GF-D8 (cell line): ENCODE results near the gene FAM111B.
A peak's percentile ranks its signal among the peaks of the same experiment; 100 is the strongest.
"Not testable (repeated sequence)": the region's sequence is repeated elsewhere in the genome, so short reads cannot be mapped to it uniquely, and the experiment has no call there.

Experiments
- DNase-seq: peaks from one replicate; lab custom pipeline; 2025; lab: John Stamatoyannopoulos, UW

FAM111B gene

GRCh38 chr11:59102259-59102765, 4.7 kb upstream of the FAM111B start:
- no peak for DNase-seq

DNA sequence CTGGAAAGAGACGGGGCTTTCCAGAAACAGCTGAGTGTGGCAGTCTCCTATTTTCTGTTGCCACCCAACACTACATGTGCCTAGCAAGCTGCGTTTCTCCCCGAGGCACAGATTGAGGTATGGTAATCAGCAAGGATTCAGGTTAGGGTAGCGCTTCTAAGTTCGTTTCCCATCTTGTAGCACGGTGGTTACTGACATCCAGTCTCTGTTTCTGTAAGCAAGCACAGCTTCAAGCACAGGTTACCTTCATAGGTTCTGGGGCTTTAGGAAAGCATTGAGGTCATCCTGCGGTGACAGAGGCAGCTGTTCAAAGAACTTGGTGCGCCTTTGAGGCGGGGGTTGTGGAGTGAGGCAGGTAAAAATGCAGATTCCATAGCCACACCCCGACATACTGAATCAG, 684 bp downstream of the FAM111B start:
- not testable (repeated sequence) for DNase-seq

DNA sequence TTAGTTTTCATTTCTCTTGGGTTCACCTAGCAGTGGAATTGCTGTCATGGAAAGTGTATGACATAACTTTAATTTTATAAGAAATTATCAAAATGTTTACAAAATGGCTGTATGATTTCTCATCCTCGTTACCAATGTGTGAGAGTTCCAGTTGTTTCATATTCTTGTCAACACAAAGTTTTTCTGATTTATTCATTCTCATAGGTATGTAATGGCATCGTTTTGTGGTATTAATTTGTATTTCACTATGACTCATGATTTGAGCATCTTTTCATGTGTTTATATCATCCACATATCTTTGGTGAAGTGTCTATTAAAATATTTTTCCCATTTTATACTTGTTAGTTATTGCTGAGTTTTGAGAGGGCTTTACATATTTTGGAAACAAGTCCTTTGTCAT, 5.5 kb downstream of the FAM111B start:
- no peak for DNase-seq

DNA sequence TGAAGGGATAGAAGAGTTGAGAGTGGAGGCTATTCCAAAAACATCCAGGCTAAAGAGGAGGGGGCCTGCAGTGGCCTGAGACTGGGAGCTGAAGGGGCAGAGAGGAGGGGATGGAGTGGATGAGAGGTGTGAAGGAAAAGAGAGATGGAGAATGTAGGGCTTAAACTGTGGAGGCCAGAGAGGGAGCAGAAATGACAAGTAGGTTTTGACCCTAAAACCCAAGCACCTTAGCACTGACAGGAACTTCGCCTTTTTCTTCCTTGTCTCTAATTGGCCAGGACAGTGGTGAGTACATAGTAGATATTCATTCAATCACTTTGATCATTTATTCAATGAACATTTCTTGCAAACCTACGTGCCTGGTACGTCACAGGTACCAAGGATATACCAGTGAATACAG, 7.3 kb downstream of the FAM111B start:
- no peak for DNase-seq

- DNase-seq: no peak
These were observed 8.5 kb downstream of the FAM111B start for GRCh38 chr11:59115553-59115952.

- DNase-seq: no peak
These were observed 10.7 kb downstream of the FAM111B start for GRCh38 chr11:59117774-59118173.

DNA sequence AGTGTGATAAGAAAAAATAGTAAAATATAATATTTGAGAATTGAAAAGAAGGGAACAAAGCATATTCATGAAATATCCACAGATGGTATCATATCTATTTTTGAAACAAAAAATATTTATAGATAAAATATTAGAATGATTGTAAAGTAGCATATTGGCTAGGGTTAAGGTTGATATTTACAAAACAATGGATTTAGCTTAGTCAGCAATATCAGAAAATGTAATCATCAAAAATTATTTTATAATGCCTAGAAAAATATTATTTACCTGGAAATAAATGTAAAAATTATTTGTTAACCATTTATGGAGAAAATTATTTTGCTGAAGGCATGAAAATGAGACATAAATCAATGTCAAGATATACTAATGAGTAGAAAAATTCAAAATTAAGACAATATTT, 12.8 kb downstream of the FAM111B start:
- no peak for DNase-seq

GRCh38 chr11:59135648-59136461, 28.8 kb downstream of the FAM111B start:
- peak; percentile 33 for DNase-seq

- not testable (repeated sequence) for DNase-seq
These were observed 29.5 kb downstream of the FAM111B start for GRCh38 chr11:59136551-59136950.

- no peak for DNase-seq
These were observed 30.2 kb downstream of the FAM111B start for GRCh38 chr11:59137190-59137589.

GRCh38 chr11:59138643-59139042, 31.6 kb downstream of the FAM111B start:
- no peak for DNase-seq

GRCh38 chr11:59141191-59141590, 34.2 kb downstream of the FAM111B start:
- DNase-seq: no peak

GRCh38 chr11:59141673-59142460, 34.8 kb downstream of the FAM111B start:
- no peak for DNase-seq

DNA sequence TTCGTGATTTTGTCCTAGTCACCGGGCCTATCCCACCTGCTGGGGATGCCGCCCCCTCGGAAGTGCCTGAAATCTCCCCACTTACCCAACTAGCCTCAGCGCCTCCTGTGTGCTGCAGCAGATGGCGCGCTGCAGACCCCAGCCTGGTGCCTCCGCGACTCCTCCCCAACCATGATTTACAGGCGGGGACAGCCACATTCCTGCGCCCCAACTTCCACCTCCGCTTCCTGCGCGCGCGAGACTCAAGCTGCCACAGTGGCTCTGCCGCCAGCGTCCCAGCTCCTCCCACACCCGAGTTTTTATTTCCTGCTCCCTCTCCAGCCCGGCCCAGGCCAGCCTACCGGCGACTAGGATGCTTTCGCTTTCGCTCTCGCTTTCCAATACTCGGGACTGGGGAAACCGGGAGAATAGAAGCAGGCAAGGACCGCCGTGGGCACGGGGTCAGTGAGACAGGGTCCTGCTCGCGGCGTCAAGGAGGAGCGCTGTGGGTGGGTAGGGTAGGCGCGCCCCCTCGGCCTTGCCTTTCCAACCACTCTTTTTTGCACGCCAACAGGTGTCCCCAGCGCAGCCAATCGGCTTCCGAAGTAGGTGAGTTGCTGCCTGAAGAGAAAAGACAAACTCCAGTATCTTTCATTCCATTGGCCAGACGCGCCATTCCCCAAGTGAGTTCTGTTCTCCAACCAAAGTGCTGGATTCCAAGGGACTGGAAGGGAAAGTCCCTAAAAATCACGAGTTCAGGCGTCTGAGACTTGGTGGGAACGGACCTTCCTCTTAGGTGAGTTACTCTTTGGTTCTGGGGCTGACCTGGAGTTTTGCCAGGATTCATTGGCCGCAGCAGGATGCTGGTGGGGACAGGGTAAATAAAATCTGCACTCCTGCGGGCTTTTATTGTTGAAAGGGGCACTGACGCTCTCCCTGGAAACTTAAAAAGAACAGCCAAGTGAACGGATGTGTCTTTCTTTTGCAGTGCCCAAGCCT, 35.8 kb downstream of the FAM111B start, which contains the start of gene FAM111A:
Gene FAM111A (plus strand): TSS at position 327 of the 978 bp plus-strand sequence. CDS start 6,017 bp downstream, outside the sequence.
- peak; percentile 70 for DNase-seq

DNA sequence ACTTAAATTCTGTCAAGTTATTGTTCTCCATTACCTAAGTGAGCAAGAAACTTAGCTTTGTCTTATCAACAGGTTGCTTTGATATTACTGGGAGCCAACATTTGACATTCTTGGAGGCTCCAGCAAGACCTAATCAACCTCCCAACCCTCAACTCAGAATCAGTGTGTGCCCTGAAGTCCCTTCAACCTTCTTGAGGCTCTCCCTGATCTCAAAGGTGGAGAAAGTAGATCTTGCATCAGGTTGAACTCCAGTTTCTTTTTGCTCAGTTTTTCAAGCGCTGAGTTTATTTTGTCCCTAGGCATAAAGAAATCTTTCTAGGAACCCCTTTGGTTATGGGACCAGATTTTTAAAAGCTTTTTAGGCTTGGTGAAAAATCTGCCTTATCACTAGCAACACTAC, 37.1 kb downstream of the FAM111B start:
- no peak for DNase-seq

DNA sequence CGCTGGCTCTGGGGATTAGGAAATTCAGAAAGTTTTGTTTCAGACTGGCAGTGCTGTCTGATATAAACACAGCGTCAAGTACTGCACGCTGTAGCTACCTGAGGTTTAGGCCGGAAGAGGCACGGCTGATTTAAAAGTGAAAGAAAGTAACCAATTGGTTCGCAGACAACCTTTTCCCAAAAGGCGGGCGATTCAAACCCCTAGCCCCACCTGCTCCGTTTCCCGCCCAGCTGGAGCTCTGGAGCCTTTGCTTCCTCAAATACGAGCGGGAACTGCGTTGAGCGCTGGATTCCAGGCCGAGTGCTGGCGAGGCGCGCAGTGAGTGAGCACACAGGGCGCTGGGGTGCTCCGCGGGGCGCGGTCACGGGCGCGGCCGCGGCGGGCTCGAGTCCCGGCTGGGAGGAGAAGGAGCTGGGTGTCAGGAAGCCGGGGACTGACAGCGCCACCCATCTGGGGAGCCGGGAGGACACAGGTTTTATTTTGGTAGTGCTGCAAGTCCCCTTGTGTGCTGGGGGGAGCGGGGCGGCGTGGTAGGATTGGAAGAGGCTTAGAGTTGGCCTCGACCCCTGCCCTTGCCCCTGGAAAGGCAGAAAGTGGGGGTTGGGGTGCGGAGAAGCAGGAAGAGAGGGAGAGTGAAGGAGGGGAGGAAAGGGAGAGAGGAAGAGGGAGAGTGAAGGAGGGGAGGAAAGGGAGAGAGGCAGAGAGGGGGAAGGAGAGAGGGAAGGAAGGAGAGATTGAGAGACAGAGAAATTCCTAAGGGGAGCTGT, 37.7 kb downstream of the FAM111B start:
- DNase-seq: peak; percentile 85

DNA sequence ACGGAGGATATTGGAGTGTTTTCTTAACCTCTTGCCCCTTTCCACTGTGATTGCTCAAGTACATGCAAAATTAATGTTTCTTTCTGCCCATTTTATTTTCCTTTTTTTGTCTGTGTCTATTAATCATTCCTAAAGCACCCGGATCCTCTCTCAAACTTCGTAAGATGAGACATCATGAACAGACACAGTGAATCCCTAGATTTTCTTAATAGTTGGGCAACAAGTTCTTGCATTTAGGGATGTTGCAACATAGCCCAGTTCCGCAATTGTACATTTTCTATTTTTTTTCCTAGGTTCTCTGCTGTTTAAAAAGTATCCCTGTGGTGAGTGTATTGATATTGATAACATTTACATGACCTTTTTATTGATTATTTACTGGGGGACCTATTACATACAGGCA, 38.5 kb downstream of the FAM111B start:
- peak; percentile 63 for DNase-seq

GRCh38 chr11:59151761-59152160, 44.7 kb downstream of the FAM111B start:
- DNase-seq: no peak

DNA sequence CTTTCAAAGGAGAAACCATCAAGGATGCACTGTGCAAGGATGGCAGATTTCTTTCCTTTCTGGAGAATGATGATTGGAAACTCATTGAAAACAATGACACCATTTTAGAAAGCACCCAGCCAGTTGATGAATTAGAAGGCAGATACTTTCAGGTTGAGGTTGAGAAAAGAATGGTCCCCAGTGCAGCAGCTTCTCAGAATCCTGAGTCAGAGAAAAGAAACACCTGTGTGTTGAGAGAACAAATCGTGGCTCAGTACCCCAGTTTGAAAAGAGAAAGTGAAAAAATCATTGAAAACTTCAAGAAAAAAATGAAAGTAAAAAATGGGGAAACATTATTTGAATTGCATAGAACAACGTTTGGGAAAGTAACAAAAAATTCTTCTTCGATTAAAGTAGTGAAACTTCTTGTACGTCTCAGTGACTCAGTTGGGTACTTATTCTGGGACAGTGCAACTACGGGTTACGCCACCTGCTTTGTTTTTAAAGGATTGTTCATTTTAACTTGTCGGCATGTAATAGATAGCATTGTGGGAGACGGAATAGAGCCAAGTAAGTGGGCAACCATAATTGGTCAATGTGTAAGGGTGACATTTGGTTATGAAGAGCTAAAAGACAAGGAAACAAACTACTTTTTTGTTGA, 45.4 kb downstream of the FAM111B start:
- DNase-seq: no peak

DNA sequence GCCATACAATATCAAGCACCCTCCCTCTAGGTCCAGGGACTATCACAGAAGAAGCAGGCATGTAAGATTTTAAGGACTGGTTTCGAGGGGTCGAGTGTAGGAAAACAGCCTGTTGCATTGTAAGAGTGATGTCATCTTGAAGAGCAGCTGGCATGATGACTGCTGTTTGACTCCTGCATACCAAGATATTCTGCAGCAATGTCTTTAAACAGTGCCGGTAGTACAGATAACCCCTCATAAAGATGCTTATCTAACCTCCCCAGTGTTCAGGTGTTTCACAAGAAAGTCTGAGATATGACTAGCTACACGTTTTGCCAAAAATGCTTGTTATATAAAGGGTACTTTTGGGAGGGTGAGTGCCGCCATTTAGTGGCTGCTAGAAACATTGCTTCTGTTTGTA, 47.6 kb downstream of the FAM111B start:
- DNase-seq: peak; percentile 38
